ENCODE measurements around the gene AGPS.
"Not testable (repeated sequence)": the region's sequence is repeated elsewhere in the genome, so short reads cannot be mapped to it uniquely, and the experiment has no call there.

AGPS gene

DNA sequence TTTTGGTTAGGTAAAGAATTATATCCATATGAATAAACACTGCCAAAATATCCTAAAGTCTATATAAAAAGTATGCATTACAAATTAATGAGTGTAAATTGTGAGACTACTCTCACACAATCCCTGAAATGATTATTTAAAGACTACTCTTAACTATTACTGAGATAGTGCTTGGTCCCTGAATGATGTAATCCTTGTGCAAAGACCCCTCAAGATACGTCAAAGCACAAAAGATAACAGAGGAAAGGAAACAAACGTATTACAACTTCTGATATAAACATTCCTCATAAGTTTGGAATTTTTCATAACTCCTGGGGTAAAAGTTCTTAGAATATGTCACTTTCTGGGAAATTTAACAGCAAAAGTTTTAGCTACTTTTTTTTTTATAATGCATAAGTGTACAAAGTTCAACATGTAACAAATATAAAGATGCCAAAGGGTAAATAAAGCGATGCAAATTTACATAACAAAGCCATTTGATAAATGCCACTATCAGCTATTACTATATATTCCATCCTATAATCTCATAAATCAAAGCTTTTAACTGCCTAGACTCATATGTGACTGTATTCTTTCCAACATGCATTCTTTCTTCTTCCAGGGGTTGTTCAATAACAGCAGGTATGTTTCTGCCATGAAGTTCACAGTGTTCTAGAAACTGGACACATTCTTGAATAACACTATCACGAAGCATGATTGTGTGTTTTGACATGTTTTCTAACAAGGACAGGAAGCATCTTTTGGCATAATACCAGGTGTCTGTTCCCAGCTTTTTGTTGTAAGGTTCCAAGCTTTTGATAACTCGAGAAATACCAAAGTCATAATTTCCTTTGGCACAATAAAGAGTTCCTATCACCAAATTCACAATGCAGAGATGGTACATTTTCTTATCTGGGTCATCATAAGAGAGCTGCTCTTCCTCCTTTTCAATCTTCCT, 158.0 kb downstream of the AGPS start:
- no peak for DNase-seq

DNA sequence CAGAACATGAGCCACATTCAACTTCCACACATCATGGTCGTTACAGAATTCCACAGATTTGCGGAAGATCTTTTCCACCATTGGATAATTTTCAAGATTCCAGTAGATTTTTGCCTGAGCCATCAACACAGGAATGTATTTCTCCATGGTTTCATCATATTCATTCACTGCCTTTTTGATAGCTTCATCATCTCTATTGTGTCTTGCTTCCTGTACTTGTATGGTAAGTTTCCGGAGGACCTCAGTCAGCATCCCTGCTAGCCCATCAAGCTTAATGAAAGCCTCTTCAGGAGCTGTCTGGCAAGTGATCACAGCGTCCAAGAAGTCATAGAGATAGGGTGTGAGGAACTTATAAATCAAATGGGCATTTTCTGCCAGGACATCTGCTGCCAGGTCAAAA, 158.8 kb downstream of the AGPS start:
- DNase-seq = not testable (repeated sequence)

DNA sequence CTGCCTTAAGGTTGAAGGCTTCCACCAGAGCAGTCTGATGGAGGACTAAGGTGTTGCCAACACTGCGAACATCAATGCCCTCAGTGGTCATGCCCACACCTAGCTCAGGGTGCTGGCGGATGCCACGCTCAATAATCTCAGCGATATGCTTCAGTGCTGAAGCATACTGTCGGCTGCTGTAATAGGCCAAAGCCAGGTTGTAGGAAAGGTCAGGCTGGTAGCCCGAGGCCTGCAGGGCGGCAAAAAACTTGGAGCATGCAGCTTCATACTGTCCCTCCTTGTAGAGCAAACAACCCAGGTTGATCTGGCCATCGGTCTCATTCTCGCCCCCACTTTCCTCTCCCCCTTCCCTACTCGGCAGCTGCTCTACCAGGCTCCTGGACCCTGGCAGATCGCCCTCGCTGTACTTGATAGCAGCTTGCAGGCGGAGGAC, 159.4 kb downstream of the AGPS start:
- DNase-seq = peak in 6 of 51 donors; percentile 25 to 64 (median 51)

DNA sequence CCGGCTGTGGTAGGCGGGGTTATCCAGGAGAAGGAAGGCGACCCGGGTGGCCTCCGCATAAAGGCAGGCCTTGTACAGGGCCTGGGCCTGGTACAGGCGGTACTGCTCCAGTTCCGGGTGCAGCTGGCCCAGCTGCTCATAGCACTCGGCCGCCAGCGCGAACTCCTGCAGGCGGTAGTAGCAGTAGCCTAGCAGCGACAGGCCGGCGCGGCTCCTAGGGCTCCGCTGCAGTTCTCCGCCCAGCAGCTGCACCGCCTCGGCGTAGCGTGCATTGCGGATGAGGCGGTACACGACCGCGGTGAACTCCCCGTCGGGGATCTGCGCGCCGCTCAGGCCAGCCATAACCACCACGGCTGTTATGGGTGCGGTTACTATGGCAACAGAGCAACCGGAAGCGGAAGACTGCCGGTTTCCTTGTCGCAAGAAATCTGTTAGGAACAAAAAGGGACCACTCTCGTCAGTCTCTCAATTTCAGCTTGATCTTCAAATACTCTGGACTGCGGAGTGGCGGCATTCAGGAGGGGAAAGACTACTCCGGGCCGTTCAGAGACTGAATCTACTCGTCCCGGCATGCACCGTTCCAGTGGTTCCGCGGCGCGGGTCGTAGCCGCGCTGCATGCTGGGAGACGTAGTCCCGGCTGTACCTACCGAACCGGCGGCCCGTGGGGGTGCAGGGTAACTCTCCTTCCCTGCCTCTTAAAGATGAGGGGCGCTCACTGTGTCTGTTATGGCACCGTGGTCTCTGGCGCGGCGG, 160.0 kb downstream of the AGPS start:
- peak; percentile 52 to 99 (median 86) for DNase-seq

DNA sequence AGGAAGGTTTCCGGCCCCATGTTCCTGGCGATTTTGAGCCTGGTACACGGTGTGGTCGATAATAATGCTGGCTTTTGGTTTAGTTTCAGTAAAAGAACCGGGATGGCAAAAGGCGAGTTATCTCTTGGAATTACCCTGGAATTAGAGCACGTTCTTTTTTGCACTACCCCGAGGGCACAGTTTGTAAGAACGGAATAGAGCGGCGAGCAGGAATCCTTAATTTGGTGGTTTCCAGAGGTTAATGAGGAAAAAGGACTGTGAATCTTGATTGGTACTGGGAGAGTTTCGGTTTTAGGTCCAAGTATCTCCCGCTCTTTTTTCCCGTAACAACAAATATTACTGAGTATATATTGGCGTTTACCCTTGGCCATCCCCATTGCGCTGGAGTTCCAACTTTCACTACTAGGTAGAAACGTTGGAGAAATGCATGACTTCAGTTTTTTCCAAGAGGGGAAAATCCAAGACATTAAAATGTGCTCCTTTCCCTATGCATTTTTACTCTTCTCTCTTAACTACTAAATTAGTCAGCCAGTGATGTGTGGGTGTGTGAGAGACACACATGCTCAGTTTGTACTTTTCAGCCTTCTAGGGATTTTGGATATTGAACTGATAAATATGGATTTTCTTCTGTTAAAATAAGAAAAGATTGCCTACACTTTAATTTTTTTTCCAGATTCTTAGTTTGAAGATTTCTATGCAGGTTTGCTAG, 160.8 kb downstream of the AGPS start:
- peak in 2 of 51 donors; percentile 30 to 61 for DNase-seq

DNA sequence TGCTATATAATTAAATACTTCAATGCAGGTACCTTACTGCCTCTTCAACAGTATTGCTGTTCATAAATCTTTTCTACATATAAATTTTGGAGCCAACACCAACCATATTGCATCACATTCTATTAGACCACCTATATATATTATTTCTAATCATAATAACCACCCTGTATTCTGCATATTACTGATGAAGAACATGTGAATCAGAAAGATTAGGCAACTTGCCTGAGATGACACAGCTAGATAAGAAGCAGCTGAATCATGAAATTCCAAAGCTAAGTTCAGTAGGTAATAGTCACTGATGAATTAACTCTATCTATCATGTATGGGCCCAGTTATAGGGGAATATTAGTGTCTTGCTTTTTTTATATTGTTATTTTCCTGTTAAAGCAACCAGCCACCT, 161.8 kb downstream of the AGPS start:
- DNase-seq = no peak

DNA sequence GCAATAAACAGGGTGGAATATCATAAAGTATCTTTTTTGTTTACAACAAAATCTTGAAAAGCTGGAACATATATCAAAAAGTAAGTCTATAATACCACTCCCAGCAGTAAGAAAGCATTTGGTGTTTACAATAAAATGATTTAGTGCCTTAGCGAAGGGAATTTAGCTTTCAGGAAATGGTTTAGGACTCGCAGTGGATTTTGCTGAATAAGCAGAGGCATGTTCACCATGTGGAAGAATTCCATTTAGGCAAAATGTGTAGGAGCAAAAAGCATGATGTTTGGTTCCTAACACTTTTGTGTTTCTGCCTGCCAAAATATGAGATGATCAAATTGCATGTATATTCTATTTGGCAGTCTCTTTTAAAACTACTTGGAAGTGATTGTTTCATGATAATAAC, 163.6 kb downstream of the AGPS start:
- DNase-seq = no peak

DNA sequence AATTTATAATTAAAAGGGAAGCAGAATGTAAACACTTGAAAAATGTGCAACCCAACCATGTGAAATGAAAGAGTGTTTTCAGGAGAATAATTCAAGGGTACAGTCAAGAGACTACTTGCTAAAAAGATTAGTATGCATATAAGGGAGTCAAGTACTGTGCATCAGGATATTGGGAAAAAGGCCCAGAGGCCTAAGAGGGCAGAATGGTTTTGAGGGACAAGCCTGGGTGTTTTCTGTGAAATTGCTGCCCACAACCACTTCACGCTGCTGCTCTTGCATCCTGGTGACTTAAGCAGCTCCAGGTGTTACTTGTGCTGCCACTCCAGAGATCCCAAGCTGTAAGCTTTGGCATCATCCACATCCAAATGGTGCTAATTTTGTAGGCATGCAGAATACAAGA, 165.2 kb downstream of the AGPS start:
- DNase-seq = no peak

DNA sequence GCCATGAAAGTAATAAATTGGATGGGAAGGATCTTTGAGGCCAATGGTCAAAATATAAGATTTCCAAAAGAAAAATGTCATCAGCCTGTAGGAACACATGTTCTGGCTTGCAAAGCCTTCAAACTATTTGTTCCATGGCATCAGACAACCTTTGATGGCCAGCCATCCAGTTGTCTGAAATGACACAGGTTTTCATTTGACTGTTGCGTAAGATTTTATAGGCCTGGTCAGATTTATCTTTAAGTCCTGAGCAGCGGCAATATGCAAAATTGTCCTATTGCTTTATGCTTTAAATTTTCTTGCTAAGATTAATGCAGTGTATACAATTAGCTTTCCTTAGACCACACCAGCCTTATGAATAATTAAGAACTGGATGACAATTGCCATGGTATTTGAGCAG, 167.1 kb downstream of the AGPS start:
- no peak for DNase-seq

DNA sequence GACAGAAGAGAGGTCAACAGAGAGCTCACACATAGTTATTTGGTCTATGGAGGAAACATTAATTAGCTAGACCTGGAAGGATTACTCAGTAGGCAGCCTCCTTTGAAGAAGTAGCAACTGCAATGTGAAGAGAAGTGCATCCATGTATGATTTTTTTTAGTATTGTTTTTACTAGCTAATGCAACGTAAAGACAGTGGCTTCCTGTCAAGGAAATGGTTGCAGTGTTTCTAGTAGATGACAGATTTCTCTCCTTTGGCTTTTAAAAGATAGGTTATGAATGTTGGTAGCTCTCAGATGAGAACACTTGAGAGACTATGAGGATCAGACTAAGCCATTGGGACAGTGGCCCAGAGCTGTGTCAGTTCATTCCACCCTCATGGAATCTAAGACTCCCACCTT, 175.8 kb downstream of the AGPS start:
- no peak for DNase-seq

DNA sequence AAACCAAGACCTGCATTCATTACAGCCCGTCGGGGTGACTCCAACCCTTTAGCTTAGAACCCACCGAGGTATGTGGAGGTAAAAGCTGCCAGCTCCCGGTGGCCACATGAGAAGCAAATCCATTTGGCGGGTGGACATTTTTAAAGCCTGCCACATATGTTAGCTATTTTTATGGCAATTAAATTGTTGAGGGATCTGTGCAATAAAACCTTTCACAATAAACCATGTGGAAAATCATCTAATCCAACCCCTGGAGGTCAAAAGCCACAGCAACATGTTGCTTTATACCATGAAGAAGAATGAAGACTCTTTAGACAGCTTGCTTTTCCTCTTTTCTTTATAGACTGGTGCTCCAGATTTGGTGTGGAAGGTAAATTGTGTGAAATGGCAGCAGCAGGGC, 176.3 kb downstream of the AGPS start:
- no peak for DNase-seq

DNA sequence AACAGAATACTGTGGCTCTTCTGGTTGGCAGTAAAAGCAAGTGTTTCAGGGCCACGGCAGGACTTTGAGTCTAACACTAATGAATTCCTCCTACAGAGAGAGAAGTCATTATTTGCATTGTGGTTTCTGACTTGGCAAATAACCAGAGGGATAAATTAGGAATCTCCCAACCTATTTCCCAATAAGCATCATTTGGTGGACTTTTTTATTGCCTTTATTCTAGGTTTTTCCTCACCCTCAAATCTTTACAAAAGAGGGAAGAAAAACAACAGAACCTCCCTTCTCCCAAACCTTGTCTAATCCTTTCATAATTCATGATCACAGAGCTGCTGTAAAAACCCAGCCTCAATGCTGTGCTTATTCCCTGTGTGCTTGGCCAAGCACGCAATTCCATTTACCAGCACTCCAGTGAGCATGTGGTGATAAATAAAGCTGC, 179.7 kb downstream of the AGPS start:
- DNase-seq = no peak

DNA sequence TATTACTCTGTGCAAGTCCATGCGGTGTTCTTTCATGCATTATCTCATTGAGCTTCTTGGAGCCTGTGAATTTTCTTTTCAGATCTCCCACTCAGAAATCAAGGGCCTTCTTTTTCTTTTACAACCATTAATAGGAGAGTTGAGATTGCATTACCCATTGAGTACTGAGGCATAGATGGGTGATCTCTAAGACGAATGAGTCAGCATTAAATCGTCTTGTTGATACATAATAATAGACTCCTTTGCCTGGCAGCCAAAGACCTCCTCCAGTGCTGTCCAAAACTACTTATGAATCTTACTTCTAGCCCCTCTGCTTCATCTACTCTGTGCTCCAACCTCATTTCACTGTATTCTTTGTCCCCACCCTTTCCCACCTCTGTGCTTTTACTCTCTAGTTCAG, 180.5 kb downstream of the AGPS start:
- no peak for DNase-seq

DNA sequence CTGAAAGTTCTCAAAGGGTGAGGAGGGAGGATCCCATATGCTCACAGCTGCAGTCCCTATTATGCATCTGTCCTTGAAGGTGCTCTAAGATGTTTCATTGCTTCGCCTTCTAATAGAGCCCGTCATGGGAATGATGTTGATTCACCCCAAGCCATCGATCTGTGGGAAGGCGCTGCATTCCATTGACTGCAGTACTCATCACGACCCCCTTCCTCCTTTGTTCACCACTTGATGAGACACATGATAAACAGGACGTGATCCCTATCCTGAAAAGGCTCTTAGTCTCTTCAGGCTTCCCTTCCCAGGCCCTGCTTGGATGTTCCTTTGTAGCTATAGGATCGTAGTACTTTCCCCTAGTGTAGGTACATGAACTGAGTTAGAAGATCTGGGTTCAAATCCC, 181.8 kb downstream of the AGPS start:
- DNase-seq = no peak

DNA sequence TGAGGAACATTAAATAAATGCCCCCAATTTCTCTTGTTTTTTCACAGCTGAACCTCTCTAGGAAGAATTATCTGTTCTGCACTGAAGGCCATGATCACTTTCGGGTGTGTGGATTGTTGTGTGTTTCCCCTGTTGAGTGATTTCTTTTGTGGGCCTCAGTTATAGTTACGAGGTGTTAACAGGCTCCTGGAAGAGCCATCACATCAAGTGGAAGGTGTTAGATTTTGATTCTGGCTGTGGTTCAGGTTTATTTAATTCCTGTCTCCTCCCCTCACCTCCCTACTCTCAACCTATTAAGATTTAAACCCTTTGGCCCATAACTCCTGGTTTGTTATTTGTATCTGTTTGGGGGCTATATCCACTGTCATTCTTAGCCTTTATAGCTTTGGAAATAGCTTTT, 182.8 kb downstream of the AGPS start:
- DNase-seq = no peak

DNA sequence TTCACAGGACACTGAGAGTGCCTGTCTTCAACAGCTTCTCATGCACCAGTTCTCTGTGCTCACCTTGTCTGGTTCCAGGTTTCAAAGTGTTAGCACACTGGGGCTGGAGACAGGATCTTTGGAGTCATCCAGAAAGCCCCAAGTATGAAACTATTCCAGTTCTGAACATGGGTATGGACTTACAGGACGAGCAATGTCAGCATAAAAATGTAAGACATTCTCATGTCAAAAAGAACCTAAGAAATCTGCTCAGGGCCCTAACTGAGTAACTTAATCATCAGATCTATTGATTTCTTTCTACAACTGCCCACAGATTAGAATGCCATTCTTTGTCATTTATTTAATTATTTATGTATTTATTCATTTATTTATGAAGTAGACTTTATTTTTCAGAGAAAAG, 184.5 kb downstream of the AGPS start:
- DNase-seq = no peak

DNA sequence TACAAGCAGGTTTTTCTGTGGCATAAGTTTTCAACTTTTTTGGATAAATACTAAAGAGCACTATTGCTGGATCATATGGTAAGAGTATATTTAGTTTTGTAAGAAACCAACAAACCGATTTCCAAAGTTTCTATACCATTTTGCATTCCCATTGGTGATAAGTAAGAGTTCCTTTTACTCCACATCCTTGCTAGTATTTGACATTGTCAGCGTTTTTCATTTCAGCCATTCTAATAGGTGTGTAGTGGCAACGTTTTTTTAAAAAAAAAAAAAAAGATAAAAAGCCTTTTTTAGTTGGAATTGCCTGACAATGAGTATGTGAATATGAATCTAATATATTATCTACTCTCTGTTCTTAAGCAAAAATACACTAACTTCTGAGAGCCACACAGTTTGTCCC, 185.9 kb downstream of the AGPS start:
- no peak for DNase-seq

DNA sequence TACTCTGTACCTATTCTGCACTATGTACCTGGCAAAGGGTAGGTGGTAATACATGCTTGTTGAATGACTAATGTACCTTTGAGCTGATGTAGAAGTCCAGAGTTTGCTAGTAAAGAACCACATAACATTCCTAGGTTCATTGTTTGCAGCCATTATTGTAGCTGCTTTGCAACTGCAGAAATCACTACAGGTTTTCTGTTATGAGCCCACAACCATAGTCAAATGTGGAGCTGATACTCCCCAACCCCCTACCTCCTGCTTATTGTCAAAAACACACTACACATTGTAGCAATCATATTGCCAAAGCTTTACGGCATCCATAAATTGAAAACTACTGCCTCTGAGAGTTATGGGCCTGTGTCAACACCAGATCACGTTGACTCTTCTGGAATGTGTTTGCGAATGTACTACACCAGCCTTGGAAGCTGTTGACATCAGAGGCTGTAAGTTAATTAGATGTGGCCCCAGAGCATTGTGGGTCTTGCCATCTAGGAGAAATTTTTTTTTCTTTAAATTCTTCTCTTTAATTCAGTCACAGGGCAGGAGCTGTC, 187.0 kb downstream of the AGPS start:
- DNase-seq = no peak

DNA sequence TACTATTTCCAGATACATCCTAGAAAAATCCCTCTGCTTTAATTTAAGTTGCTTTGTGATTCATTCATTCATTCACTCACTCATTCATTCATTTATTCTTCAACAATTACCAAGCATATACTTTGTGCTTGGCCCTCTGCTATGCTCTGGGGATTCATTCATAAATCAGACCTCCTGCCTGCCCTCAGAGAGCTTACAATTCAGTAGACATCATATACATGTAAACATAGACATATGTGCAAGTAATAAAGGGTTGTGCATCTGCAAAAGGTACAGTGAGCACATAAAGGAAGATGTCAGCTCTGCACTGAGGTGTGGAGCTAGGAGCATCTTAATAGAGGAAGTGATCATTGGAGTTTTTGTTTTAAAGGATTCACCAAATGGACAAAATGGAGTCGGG, 189.4 kb downstream of the AGPS start:
- no peak for DNase-seq

DNA sequence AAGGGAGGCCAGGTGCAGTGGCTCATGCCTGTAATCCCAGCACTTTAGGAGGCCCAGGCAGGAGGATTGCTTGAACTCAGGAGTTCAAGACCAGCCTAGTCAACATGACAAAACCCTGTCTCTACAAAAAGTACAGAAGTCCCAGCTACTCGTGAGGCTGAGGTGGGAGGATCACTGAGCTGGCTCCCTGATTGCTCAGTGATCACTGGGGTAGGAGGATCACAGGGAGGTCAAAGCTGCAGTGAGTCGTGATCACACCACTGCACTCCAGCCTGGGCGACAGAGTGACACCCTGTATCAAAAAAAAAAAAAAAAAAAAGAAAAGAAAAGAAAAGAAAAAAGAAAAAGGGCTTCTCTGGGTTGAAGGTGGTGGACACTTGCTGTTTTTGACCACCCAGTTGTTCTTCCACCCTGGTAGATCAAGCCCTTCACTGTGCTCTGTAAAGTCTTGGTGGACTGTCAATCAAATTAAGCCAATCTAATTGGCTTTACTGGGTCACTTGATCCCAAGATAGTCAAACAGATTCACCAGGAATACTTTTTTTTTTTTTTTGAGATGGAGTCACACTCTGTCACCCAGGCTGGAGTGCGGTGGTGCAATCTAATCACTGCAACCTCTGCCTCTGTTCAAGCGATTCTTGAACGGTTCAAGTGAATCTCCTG, 191.6 kb downstream of the AGPS start:
- DNase-seq = no peak

DNA sequence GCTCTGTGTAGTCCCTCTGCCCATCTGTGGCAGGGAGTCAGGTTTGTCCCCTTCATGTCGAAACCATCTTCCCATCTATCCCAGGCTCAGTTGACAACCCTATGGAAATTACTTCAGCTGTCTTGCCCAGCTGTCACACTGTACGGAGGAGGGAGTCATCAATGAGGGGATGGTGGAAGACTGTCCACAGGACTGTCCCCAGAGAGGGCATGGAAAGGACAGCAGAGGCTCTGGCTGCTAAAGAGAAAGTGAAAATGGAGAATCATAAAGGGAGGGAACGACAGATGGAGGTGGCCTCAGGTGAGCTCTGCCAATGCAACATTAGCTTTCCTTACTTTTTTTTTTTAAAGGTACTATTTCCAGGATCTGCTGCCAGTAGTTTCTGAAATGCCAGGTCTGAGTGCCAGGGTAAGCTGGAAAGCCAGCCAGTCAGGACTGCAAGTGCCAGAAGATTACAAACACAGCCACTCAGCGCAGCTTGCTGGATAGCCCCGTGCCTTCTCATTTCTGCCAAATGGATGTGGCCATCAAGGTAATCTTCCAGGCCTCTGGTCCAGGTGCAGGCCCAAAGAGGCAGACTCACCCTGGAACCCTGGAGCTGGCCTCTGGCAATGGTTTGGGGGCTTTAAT, 192.8 kb downstream of the AGPS start:
- DNase-seq = peak in 4 of 51 donors; percentile 5 to 8 (median 7)

All from hypothalamus (tissue), 51 donors.